ENCODE data around the gene GOLGA8A.
"Not testable (repeated sequence)": the region's sequence is repeated elsewhere in the genome, so short reads cannot be mapped to it uniquely, and the experiment has no call there.

The GOLGA8A gene

GRCh38 chr15:34437687-34438086 is at the start of gene GOLGA8A:
TSS of gene GOLGA8A (minus strand) at chr15:34437808. CDS start at chr15:34389691, 48,117 bp downstream.
- peak; percentile 54 for DNase-seq

- DNase-seq, result no peak
Measured at GRCh38 chr15:34483644-34484043, 46.0 kb upstream of the GOLGA8A start.

DNA sequence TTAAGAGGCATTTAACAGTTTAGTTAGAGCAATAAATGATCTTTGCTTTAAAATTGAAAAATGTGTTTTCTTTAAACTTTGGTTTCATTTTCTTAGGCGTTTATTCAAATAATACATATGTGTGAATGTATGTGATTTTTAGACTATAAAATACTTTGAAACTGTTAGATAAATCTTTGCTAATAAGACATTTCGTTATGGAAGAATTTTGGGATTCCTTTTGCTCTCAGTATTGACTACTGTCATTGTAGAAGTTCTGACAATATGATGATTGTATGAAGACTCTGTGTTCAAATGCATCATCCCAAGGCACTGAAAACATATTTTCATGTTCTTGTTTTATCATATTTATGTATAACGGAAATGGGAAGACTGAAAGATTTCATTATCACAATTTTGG is 43.8 kb upstream of the GOLGA8A start:
- DNase-seq, result no peak

DNA sequence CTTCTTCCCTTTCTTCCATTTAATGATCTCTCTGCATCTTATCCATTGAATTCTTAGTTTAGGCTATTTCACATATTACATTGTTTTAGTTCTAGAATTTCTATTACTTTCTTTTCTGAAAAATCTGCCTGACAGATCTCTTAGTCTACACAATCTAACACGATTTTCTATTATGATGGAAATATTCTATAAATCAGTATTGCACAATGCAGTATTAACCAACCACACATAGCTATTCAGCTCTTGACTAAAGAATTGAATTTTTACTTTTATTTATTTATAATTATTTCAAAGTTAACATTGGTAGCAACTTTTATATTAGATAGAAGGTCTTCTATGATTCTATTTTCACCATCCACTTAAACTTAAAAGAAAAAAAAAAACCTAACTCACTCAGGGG is 36.2 kb upstream of the GOLGA8A start:
- no peak for DNase-seq

DNA sequence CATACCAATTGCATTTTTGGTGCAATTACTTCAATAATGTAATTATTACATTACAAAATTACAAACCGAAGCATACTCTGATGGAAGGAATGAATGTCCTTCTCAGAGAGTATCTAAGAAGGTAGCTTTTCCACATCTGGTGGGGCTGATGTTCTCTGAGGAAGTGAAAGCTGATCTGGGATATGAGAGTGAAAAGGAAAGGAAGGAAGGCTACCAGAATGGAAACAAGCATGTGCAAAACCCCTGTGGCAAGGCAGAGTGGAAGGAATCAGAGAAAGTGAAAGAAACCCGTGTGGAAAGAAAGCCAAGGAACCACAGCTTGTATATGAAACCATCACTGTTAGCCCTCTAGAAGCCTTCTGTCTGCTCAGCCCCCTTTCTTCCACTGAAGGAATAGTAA is 35.3 kb upstream of the GOLGA8A start:
- no peak for DNase-seq

GRCh38 chr15:34470892-34471291 is 33.3 kb upstream of the GOLGA8A start:
- no peak for DNase-seq

GRCh38 chr15:34470091-34470490 is 32.5 kb upstream of the GOLGA8A start:
- DNase-seq, result no peak

- no peak for DNase-seq
Measured at GRCh38 chr15:34461730-34462129, 24.1 kb upstream of the GOLGA8A start.

GRCh38 chr15:34460451-34460850 is 22.8 kb upstream of the GOLGA8A start:
- DNase-seq, result no peak

DNA sequence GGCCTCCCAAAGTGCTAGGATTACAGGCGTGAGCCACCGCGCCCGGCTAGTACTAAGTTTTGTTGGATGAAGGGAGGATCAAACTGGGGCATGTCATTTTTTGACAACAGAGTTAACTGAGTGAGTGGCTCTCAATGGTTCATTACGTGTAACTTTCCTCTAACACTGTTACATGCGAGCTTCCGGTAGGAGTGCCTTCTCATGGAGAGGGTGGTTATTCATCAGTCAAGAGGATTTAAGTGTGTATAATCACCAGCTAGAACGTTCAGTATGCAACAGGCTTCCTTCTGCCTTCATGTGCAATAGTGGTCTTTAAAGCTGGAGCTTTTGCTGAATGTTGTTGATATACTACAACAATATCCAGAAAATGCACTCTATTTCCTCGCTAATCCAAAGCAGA is 19.1 kb upstream of the GOLGA8A start:
- DNase-seq, result no peak

- DNase-seq, result no peak
Measured at GRCh38 chr15:34442891-34443290, 5.3 kb upstream of the GOLGA8A start.

DNA sequence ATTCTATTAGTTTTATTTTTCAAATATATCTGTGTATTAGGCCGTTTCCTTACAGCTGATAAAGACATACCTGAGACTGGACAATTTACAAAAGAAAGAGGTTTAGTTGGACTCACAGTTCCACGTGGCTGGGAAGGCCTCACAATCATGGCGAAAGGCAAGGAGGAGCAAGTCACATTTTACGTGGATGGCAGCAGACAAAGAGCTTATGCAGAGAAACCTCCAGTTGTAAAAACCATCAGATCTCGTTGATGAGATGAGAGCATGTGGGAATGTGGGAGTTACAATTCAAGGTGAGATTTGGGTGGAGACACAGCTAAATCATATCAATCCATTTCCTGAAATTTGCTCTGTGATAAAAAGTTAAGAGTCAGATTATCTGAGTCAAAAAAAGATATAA is 2.3 kb upstream of the GOLGA8A start:
- no peak for DNase-seq

DNA sequence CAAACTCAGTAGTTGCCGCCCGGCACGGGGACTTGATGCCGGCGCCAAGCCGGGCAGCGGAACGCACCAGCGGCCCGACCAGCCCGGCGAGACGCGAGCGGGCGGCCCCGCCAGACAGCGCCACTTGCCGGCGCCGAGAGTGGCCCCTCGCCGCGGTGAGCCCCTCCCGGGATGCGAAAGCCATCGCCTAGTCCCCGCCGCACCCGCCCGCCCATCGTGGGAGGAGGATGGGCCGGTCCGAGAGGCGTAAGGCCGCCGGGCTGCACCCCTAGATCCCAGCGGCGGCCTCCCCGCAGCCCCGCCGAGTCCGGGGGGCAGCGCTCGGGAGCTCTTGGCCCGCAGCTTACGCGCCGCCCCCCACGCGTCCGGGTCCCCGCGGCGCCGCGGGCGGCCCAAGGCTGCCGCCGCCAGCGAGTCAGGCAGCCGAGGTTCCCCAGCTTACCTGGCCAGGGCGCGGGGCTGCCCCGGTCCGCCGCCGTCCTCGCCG is 609 bp downstream of the GOLGA8A start:
- no peak for DNase-seq

GRCh38 chr15:34436126-34436955 is 1.3 kb downstream of the GOLGA8A start:
- DNase-seq, result no peak

DNA sequence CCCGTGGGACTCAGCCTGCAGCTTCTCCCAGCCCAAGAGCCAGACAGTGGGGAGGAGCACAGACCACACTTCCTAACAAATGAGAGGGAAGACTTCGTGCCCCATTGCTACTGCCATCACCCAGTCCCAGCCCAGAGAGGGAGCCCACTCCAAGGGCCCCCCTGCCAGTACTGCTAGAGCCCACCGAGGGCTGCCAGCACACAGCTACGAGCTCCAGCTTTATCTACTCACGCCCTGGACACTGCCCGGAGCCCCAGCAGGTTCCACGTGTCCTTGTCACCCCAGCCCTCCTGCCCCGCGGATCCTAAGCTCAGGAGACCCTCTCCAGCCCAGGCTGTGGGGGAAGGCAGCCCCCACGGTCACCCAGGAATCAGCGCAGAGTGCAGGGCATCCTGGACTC is 1.9 kb downstream of the GOLGA8A start:
- no peak for DNase-seq

DNA sequence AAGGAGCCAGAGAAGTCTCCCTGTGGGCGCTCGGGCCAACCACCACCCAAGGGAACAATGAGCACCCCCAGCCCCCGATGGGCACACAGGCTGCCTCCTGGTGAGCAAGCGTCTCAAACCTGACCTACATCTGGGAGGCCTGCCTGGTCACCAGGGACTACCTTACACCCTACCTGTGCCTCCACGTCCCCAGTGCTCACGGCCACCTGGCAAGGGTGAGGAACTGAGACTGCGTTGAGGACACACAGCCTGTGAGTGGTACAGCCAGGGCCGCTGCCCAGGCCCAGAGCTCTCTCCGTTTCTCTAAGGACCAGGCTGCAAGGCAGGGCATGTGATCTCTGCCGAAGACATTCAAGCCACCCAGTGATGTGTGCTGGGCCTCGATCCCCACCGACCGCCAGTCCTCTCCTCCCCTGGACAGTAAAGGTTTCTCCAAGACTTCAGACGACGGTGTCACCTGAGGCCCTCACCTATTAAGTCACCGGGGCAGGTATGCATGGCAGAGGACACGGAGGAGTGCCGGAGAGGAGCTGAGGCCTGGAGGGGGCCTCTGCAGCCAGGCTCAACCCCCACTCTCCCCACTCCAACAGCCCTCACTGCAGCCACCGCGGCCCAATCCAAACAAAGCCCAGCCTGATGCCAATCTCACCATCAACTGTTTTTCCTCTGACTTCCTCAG is 2.8 kb downstream of the GOLGA8A start:
- no peak for DNase-seq

GRCh38 chr15:34433956-34434626 is 3.5 kb downstream of the GOLGA8A start:
- peak; percentile 9 for DNase-seq

GRCh38 chr15:34430642-34431041 is 7.0 kb downstream of the GOLGA8A start:
- DNase-seq, result peak; percentile 31

- DNase-seq, result not testable (repeated sequence)
Measured at GRCh38 chr15:34423425-34424090, 14.1 kb downstream of the GOLGA8A start.

DNA sequence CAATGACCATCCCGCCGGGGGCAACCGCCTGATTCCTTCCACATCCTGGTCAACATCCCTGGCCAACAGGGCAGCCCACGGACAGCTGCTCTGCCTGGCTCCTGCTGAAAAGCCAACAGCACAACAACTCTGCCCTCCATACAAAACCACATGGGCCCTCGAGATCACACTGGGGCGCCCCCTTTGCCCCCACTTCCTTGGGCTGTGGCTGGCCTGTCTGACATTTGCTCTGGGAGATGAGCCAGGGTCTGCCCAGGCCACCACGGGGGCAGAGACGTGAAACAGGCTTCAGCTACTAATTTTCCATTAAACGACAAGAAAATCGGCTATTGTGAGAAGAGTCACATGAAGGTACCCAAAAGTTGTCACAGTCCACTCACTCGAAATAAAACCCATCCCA is 16.7 kb downstream of the GOLGA8A start:
- not testable (repeated sequence) for DNase-seq

DNA sequence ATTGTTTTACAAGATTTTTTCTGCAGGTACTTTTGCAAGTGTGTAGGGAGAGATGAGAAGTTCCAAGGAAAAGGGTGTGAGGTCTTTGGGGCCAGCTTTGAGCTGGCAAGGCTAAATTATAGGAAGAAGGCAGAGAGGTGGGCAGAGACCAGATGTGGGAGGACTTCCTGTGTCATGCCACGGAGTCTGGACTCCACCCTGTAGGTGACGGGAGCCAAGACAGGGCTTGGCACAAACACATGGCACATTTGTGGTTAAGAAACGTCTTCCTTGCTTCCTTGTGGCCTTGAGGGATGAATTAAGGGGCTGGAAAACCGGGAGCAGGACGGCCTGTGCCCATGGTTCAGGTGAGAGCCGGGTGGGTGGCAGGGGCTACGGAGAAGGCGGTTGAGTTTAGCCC is 19.2 kb downstream of the GOLGA8A start:
- DNase-seq, result not testable (repeated sequence)

DNA sequence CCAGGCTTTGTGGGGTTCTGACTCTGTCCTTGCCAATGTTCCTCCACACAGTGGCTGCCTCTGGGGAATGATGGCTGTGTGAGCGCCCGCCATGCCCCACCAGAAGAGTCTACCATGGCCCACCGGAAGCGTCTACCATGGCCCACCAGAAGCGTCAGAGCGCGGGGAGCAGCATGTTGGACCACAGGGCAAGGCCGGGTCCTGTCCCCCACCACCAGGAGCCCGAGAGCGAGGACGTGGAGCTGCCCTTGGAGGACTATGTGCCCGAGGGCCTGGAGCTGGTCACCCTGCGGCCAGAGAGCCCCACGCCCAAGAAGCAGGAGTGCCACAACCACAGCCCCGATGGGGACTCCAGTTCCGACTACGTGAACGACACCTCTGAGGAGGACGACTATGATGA is 28.1 kb downstream of the GOLGA8A start:
- not testable (repeated sequence) for DNase-seq

GRCh38 chr15:34408973-34409372 is 28.6 kb downstream of the GOLGA8A start:
- DNase-seq, result not testable (repeated sequence)

Measured in NCI-H1694 treated with DMSO at 0.1 percent for 48 hours (cell line).